Adrenal gland (tissue), 5 donors: ENCODE results near the gene ZNF620.

Experiments used
- CTCF ChIP-seq, 6 experiments: fragments of 450-650 bp in 4 of 6; fragments of 200-600 bp in 2 of 6; sonication (generic) in 1 of 6; IDR thresholded peaks; 1 replicate in 5 of 6; 2 replicates in 1 of 6; pipeline versions ENCODE4 v1.5.1 to v1.8.0; 2016 to 2021; ENCODE audit warnings: antibody characterized with exemption in 6 of 6, mild to moderate bottlenecking in 2 of 6, moderate library complexity in 1 of 6
- POLR2A ChIP-seq, 2 donors: fragments of 450-650 bp; IDR thresholded peaks; one replicate each; pipeline ENCODE4 v1.6.1; 2017; ENCODE audit warnings: antibody characterized with exemption in 2 of 2, mild to moderate bottlenecking in 2 of 2, moderate library complexity in 1 of 2
- donor health status: DM: no; HTN: no; CAD: no.

- no peak for TF ChIP-seq POLR2A (IDR thresholded peaks at IDR 0.05)
- no peak for TF ChIP-seq CTCF (IDR thresholded peaks at IDR 0.05)
Observed at GRCh38 chr3:40497288-40497687, 8.6 kb upstream of the ZNF620 start.
